ENCODE results near the gene PTAFR.

The PTAFR gene

GRCh38 chr1:28172713-28173150 lies 3.8 kb downstream of the PTAFR start:
- H3K9me3 ChIP-seq (replicated peaks; ENCODE audit: low read length), result no peaks in the 10 kb centered on the region
- no peaks in the 10 kb centered on the region for H3K36me3 ChIP-seq (ENCODE audit: insufficient read depth, low read length)
- H3K4me3 ChIP-seq (ENCODE audit: low read length), result no peak overlapping the region
- no peak overlapping the region for H3K9ac ChIP-seq (ENCODE audit: low read depth, low read length)
- H3K4me2 ChIP-seq (ENCODE audit: low read length), result peak overlapping the region; percentile 31
- peaks cover 7% of the 10 kb centered on the region for H3K27me3 ChIP-seq (ENCODE audit: control insufficient read depth, insufficient read depth, low read length)
- H3K4me1 ChIP-seq (ENCODE audit: control insufficient read depth, insufficient read depth, low read length), result peaks cover 9% of the 10 kb centered on the region

GRCh38 chr1:28171246-28171645 lies 5.2 kb downstream of the PTAFR start:
- H3K4me3 ChIP-seq (ENCODE audit: low read length), result no peak overlapping the region
- H3K4me1 ChIP-seq (ENCODE audit: control insufficient read depth, insufficient read depth, low read length), result peaks cover 9% of the 10 kb centered on the region
- H3K4me2 ChIP-seq (ENCODE audit: low read length), result no peak overlapping the region
- H3K36me3 ChIP-seq (ENCODE audit: insufficient read depth, low read length), result no peaks in the 10 kb centered on the region
- H3K27me3 ChIP-seq (ENCODE audit: control insufficient read depth, insufficient read depth, low read length), result no peaks in the 10 kb centered on the region
- H3K9me3 ChIP-seq (replicated peaks; ENCODE audit: low read length), result no peaks in the 10 kb centered on the region
- no peak overlapping the region for H3K9ac ChIP-seq (ENCODE audit: low read depth, low read length)

GRCh38 chr1:28170001-28170596 lies 6.4 kb downstream of the PTAFR start:
- Histone ChIP-seq H3K4me3 (ENCODE audit: low read length) (no peak overlapping the region), H3K9me3 (replicated peaks; ENCODE audit: low read length) (no peaks in the 10 kb centered on the region), H3K4me2 (ENCODE audit: low read length) (no peak overlapping the region), H3K36me3 (ENCODE audit: insufficient read depth, low read length) (no peaks in the 10 kb centered on the region), H3K27me3 (ENCODE audit: control insufficient read depth, insufficient read depth, low read length) (no peaks in the 10 kb centered on the region), H3K9ac (ENCODE audit: low read depth, low read length) (no peak overlapping the region), H3K4me1 (ENCODE audit: control insufficient read depth, insufficient read depth, low read length) (peaks cover 9% of the 10 kb centered on the region)

- Histone ChIP-seq H3K4me3 (ENCODE audit: low read length) (no peak overlapping the region), H3K4me1 (ENCODE audit: control insufficient read depth, insufficient read depth, low read length) (peaks cover 9% of the 10 kb centered on the region), H3K36me3 (ENCODE audit: insufficient read depth, low read length) (no peaks in the 10 kb centered on the region), H3K27me3 (ENCODE audit: control insufficient read depth, insufficient read depth, low read length) (peaks cover 6% of the 10 kb centered on the region), H3K9ac (ENCODE audit: low read depth, low read length) (no peak overlapping the region), H3K9me3 (replicated peaks; ENCODE audit: low read length) (no peaks in the 10 kb centered on the region), H3K4me2 (ENCODE audit: low read length) (no peak overlapping the region)
These were observed 12.9 kb downstream of the PTAFR start for GRCh38 chr1:28163496-28164161.

- H3K4me3 ChIP-seq (ENCODE audit: low read length), result no peak overlapping the region
- H3K4me1 ChIP-seq (ENCODE audit: control insufficient read depth, insufficient read depth, low read length), result peaks cover 9% of the 10 kb centered on the region
- H3K9me3 ChIP-seq (replicated peaks; ENCODE audit: low read length), result no peaks in the 10 kb centered on the region
- H3K36me3 ChIP-seq (ENCODE audit: insufficient read depth, low read length), result no peaks in the 10 kb centered on the region
- no peak overlapping the region for H3K4me2 ChIP-seq (ENCODE audit: low read length)
- peaks cover 6% of the 10 kb centered on the region for H3K27me3 ChIP-seq (ENCODE audit: control insufficient read depth, insufficient read depth, low read length)
- no peak overlapping the region for H3K9ac ChIP-seq (ENCODE audit: low read depth, low read length)
These were observed 14.3 kb downstream of the PTAFR start for GRCh38 chr1:28162151-28162550.

GRCh38 chr1:28161751-28162150 lies 14.7 kb downstream of the PTAFR start:
- H3K4me3 ChIP-seq (ENCODE audit: low read length), result no peak overlapping the region
- H3K9ac ChIP-seq (ENCODE audit: low read depth, low read length), result no peak overlapping the region
- peaks cover 9% of the 10 kb centered on the region for H3K4me1 ChIP-seq (ENCODE audit: control insufficient read depth, insufficient read depth, low read length)

GRCh38 chr1:28160782-28161266 lies 15.7 kb downstream of the PTAFR start:
- H3K9me3 ChIP-seq (replicated peaks; ENCODE audit: low read length), result no peaks in the 10 kb centered on the region
- no peak overlapping the region for H3K9ac ChIP-seq (ENCODE audit: low read depth, low read length)
- H3K4me2 ChIP-seq (ENCODE audit: low read length), result peak overlapping the region; percentile 4
- H3K36me3 ChIP-seq (ENCODE audit: insufficient read depth, low read length), result no peaks in the 10 kb centered on the region
- peaks cover 9% of the 10 kb centered on the region for H3K4me1 ChIP-seq (ENCODE audit: control insufficient read depth, insufficient read depth, low read length)
- H3K27me3 ChIP-seq (ENCODE audit: control insufficient read depth, insufficient read depth, low read length), result peaks cover 6% of the 10 kb centered on the region
- H3K4me3 ChIP-seq (ENCODE audit: low read length), result no peak overlapping the region

More at GRCh38 chr1:28161751-28162150, 14.7 kb downstream of the PTAFR start:
- Histone ChIP-seq H3K9me3 (replicated peaks; ENCODE audit: low read length) (no peaks in the 10 kb centered on the region), H3K27me3 (ENCODE audit: control insufficient read depth, insufficient read depth, low read length) (peaks cover 6% of the 10 kb centered on the region), H3K4me2 (ENCODE audit: low read length) (no peak overlapping the region), H3K36me3 (ENCODE audit: insufficient read depth, low read length) (no peaks in the 10 kb centered on the region)

- no peak overlapping the region for H3K4me2 ChIP-seq (ENCODE audit: low read length)
- peaks cover 6% of the 10 kb centered on the region for H3K27me3 ChIP-seq (ENCODE audit: control insufficient read depth, insufficient read depth, low read length)
- H3K4me1 ChIP-seq (ENCODE audit: control insufficient read depth, insufficient read depth, low read length), result peaks cover 9% of the 10 kb centered on the region
- no peaks in the 10 kb centered on the region for H3K9me3 ChIP-seq (replicated peaks; ENCODE audit: low read length)
- no peak overlapping the region for H3K4me3 ChIP-seq (ENCODE audit: low read length)
- no peak overlapping the region for H3K9ac ChIP-seq (ENCODE audit: low read depth, low read length)
- H3K36me3 ChIP-seq (ENCODE audit: insufficient read depth, low read length), result no peaks in the 10 kb centered on the region
These were observed 16.8 kb downstream of the PTAFR start for GRCh38 chr1:28159680-28160079.

GRCh38 chr1:28159243-28159642 lies 17.2 kb downstream of the PTAFR start:
- Histone ChIP-seq H3K4me3 (ENCODE audit: low read length) (no peak overlapping the region), H3K4me2 (ENCODE audit: low read length) (no peak overlapping the region)

GRCh38 chr1:28157894-28158293 lies 18.6 kb downstream of the PTAFR start:
- Histone ChIP-seq H3K9me3 (replicated peaks; ENCODE audit: low read length) (no peaks in the 10 kb centered on the region), H3K4me1 (ENCODE audit: control insufficient read depth, insufficient read depth, low read length) (peaks cover 11% of the 10 kb centered on the region), H3K36me3 (ENCODE audit: insufficient read depth, low read length) (no peaks in the 10 kb centered on the region)

More at GRCh38 chr1:28159243-28159642, 17.2 kb downstream of the PTAFR start:
- H3K9ac ChIP-seq (ENCODE audit: low read depth, low read length), result no peak overlapping the region
- no peaks in the 10 kb centered on the region for H3K36me3 ChIP-seq (ENCODE audit: insufficient read depth, low read length)
- H3K9me3 ChIP-seq (replicated peaks; ENCODE audit: low read length), result no peaks in the 10 kb centered on the region
- H3K27me3 ChIP-seq (ENCODE audit: control insufficient read depth, insufficient read depth, low read length), result peaks cover 6% of the 10 kb centered on the region
- peaks cover 9% of the 10 kb centered on the region for H3K4me1 ChIP-seq (ENCODE audit: control insufficient read depth, insufficient read depth, low read length)

GRCh38 chr1:28156821-28157220 lies 19.7 kb downstream of the PTAFR start:
- H3K36me3 ChIP-seq (ENCODE audit: insufficient read depth, low read length), result no peaks in the 10 kb centered on the region
- peaks cover 11% of the 10 kb centered on the region for H3K4me1 ChIP-seq (ENCODE audit: control insufficient read depth, insufficient read depth, low read length)
- no peak overlapping the region for H3K9ac ChIP-seq (ENCODE audit: low read depth, low read length)
- no peaks in the 10 kb centered on the region for H3K9me3 ChIP-seq (replicated peaks; ENCODE audit: low read length)
- no peak overlapping the region for H3K4me2 ChIP-seq (ENCODE audit: low read length)
- H3K4me3 ChIP-seq (ENCODE audit: low read length), result no peak overlapping the region
- no peaks in the 10 kb centered on the region for H3K27me3 ChIP-seq (ENCODE audit: control insufficient read depth, insufficient read depth, low read length)

More at GRCh38 chr1:28157894-28158293, 18.6 kb downstream of the PTAFR start:
- Histone ChIP-seq H3K27me3 (ENCODE audit: control insufficient read depth, insufficient read depth, low read length) (peaks cover 2% of the 10 kb centered on the region), H3K9ac (ENCODE audit: low read depth, low read length) (no peak overlapping the region), H3K4me3 (ENCODE audit: low read length) (no peak overlapping the region), H3K4me2 (ENCODE audit: low read length) (no peak overlapping the region)

GRCh38 chr1:28155628-28156027 lies 20.9 kb downstream of the PTAFR start:
- Histone ChIP-seq H3K4me1 (ENCODE audit: control insufficient read depth, insufficient read depth, low read length) (peaks cover 6% of the 10 kb centered on the region), H3K9ac (ENCODE audit: low read depth, low read length) (no peak overlapping the region), H3K36me3 (ENCODE audit: insufficient read depth, low read length) (no peaks in the 10 kb centered on the region), H3K27me3 (ENCODE audit: control insufficient read depth, insufficient read depth, low read length) (no peaks in the 10 kb centered on the region), H3K9me3 (replicated peaks; ENCODE audit: low read length) (no peaks in the 10 kb centered on the region), H3K4me3 (ENCODE audit: low read length) (no peak overlapping the region), H3K4me2 (ENCODE audit: low read length) (no peak overlapping the region)
